Sigmoid colon (tissue), 7 donors: ENCODE results near the gene QARS1. TPM values are rescaled to one million over a fixed set of nuclear protein-coding genes. Genes with fewer than 3 reads are reported as not detected.

Source experiments
- DNase-seq: peaks from one replicate; pipeline ENCODE4 v3.0.0-alpha.2; 2019
- H3K27ac ChIP-seq, 4 donors: fragments of 200-600 bp; sonication (generic); one replicate each; pipeline ENCODE4 v1.5.1; 2016 to 2019; ENCODE audit warnings: mild to moderate bottlenecking in 1 of 4
- H3K27me3 ChIP-seq, 3 donors: fragments of 200-600 bp; sonication (generic); one replicate each; pipeline ENCODE4 v1.5.1; 2019; ENCODE audit warnings: mild to moderate bottlenecking in 1 of 3
- H3K36me3 ChIP-seq, 4 donors: fragments of 200-600 bp; sonication (generic); one replicate each; pipeline ENCODE4 v1.5.1; 2016 to 2019
- H3K4me1 ChIP-seq, 4 donors: fragments of 200-600 bp; sonication (generic); one replicate each; pipeline ENCODE4 v1.5.1; 2017 to 2019
- H3K4me3 ChIP-seq, 4 donors: fragments of 200-600 bp; sonication (generic); one replicate each; pipeline ENCODE4 v1.5.1; 2017 to 2019; ENCODE audit warnings: mild to moderate bottlenecking in 2 of 4, moderate library complexity in 1 of 4
- H3K9me3 ChIP-seq, 4 donors: fragments of 200-600 bp in 3 of 4; sonication (generic) in 3 of 4; one replicate each; pipeline versions ENCODE4 v1.5.1 to v1.6.1; 2013 to 2019
- EP300 ChIP-seq, 4 donors: sonication (generic); formaldehyde crosslinking; IDR thresholded peaks; one replicate each; pipeline ENCODE4 v1.6.1; 2017; ENCODE audit warnings: antibody characterized with exemption in 4 of 4
- POLR2A ChIP-seq, 2 donors: fragments of 450-650 bp; IDR thresholded peaks; one replicate each; pipeline ENCODE4 v1.6.1; 2016; ENCODE audit warnings: antibody characterized with exemption in 2 of 2, mild to moderate bottlenecking in 2 of 2, moderate library complexity in 2 of 2
- POLR2AphosphoS5 ChIP-seq, 4 donors: sonication (generic); formaldehyde crosslinking; IDR thresholded peaks; one replicate each; pipeline ENCODE4 v1.6.1; 2017; ENCODE audit warnings: antibody characterized with exemption in 4 of 4
- WGBS, 2 donors: extraction: QIAGEN DNeasy Blood & Tissue Kit; methylation state at CpG; one replicate each; pipeline ENCODE4 v1.1.7; 2013; 5-methylcytosine and 5-hydroxymethylcytosine counted together
- intact Hi-C: fragments of 100-400 bp; cut with DNase I; formaldehyde crosslinking; loops from one replicate; pipeline ENCODE4 v1.15.1; 2023
- polyA plus RNA-seq, 3 donors: library from polyadenylated mRNA; stranded (reverse); fragments of 200-250 nt; gene quantifications; one replicate each; pipeline ENCODE4 v1.2.3, GENCODE V29; 2013
- total RNA-seq, 4 donors: library from RNA; depleted of rRNA; stranded (reverse); fragments of >200 nt; gene quantifications; one replicate each; pipeline ENCODE4 v1.1.0, GENCODE V29; 2016
- TF ChIP-seq, protein P1 (sequence below), 4 experiments: fragments of 450-650 bp in 3 of 4; fragments of 200-600 bp in 1 of 4; IDR thresholded peaks; one replicate each; pipeline ENCODE4 v1.5.1; 2016 to 2019; ENCODE audit warnings: antibody characterized with exemption in 4 of 4, mild to moderate bottlenecking in 3 of 4, moderate library complexity in 2 of 4
- donor health status: healthy with polysubstance abuse.
- donor health status: Bipolar disorder and iron deficiency.
- donor health status: healthy.

Gene QARS1
- total and polyA plus RNA-seq, 7 donors: 158 to 363 (median 243) TPM

DNA sequence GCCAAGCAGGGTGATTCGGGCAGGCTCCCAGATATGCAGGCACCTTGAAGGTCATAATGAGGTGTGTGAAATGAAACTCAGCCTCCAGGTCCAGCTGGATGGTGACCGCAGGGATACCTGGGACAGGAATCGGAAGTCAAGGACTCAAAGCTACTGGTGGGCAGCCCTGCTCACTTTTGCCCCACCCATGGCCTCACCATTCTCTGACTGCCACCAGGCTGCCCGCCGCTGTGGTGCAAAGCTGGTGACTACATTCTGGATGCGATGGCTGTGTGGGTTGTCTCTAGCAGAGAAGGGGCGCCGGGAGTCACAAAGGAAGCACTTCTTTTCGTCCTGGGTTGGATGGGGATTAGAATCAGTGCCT is 27.5 kb upstream of the QARS1 start:
- intact Hi-C loops: loop anchor here (5.0 kb wide), 1 partner anchor 35 kb away; the partner anchor contains the start of gene CCDC71

DNA sequence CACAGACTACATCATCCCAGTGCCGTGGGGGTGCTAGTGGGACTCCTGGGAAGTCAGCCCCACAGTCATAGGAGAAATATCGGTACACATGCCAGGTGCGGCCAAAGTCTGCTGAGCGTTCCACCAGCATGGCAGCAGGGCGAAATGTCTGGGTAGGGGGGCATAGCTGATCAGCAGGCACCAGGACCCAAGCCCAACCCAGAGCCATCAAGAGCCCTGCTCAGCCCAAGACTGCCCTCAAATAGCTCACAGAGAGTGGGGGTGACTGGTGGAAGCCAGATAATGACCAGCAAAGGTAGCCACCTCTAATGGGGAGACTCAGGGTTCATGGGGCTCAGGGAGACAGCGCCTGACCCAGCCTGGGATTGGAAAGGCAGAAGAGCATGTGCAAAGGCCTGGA is 27.0 kb upstream of the QARS1 start:
- Histone ChIP-seq H3K36me3 (peaks cover 6 to 47% (median 14%) of the 10 kb centered on the region in 4 donors), H3K4me3 (peak overlapping the region; percentile 64 to 86 (median 69)), H3K27me3 (no peaks in the 10 kb centered on the region), H3K27ac (peak overlapping the region; percentile 87 to 97 (median 92)), H3K9me3 (no peaks in the 10 kb centered on the region), H3K4me1 (peaks cover 0 to 37% (median 33%) of the 10 kb centered on the region in 4 donors)
- intact Hi-C loops: loop anchor here (5.0 kb wide), 1 partner anchor 36 kb away; the partner anchor contains the start of gene CCDC71
- no peak for TF ChIP-seq POLR2A (IDR thresholded peaks at IDR 0.05)
- TF ChIP-seq POLR2AphosphoS5 (IDR thresholded peaks at IDR 0.05): no peak
- no peak for TF ChIP-seq EP300 (IDR thresholded peaks at IDR 0.05)
- TF ChIP-seq, protein P1, sequence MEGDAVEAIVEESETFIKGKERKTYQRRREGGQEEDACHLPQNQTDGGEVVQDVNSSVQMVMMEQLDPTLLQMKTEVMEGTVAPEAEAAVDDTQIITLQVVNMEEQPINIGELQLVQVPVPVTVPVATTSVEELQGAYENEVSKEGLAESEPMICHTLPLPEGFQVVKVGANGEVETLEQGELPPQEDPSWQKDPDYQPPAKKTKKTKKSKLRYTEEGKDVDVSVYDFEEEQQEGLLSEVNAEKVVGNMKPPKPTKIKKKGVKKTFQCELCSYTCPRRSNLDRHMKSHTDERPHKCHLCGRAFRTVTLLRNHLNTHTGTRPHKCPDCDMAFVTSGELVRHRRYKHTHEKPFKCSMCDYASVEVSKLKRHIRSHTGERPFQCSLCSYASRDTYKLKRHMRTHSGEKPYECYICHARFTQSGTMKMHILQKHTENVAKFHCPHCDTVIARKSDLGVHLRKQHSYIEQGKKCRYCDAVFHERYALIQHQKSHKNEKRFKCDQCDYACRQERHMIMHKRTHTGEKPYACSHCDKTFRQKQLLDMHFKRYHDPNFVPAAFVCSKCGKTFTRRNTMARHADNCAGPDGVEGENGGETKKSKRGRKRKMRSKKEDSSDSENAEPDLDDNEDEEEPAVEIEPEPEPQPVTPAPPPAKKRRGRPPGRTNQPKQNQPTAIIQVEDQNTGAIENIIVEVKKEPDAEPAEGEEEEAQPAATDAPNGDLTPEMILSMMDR (IDR thresholded peaks at IDR 0.05): no peak
- no peak for DNase-seq
- 94% methylated on average over 6 of the region's 6 CpGs for WGBS, 2 donors

More for the DNA sequence above, 27.5 kb upstream of the QARS1 start:
- Histone ChIP-seq H3K4me1 (peaks cover 0 to 37% (median 33%) of the 10 kb centered on the region in 4 donors), H3K36me3 (peaks cover 5 to 42% (median 13%) of the 10 kb centered on the region in 4 donors), H3K27ac (peak overlapping the region; percentile 87 to 97 (median 92)), H3K4me3 (peak overlapping the region; percentile 64 to 86 (median 69)), H3K9me3 (no peaks in the 10 kb centered on the region), H3K27me3 (no peaks in the 10 kb centered on the region)
- TF ChIP-seq POLR2A (IDR thresholded peaks at IDR 0.05) (no peak), EP300 (IDR thresholded peaks at IDR 0.05) (no peak)
- TF ChIP-seq, protein P1 (IDR thresholded peaks at IDR 0.05): no peak
- WGBS, 2 donors: 57 to 73% methylated on average over 9 of the region's 9 CpGs
- DNase-seq: no peak

DNA sequence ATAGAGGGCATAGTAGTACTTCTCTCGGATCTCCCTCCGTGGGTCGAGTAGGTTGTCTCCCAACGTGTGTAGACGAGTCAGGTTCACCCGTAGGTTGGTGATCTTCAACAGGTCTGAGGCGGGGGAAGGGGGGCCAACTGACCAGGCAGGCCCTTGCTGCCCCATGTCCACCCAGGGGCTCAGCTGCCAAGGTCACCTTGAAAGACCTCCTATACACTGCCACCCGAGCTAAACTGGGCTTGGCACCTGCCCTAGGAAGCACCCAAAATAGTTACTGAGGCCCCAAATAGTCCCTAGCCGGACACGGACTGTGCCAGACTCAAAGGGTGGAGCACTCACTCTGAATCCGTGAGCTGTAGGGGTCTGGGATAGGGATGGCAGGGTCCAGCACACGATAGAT is 26.5 kb upstream of the QARS1 start:
- TF ChIP-seq POLR2AphosphoS5 (IDR thresholded peaks at IDR 0.05) (no peak), EP300 (IDR thresholded peaks at IDR 0.05) (no peak), POLR2A (IDR thresholded peaks at IDR 0.05) (no peak)
- TF ChIP-seq, protein P1 (IDR thresholded peaks at IDR 0.05): no peak
- peak overlapping the region in 2 of 4 donors; percentile 66 to 72 for H3K4me3 ChIP-seq
- peaks cover 12 to 52% (median 18%) of the 10 kb centered on the region in 4 donors for H3K36me3 ChIP-seq
- H3K4me1 ChIP-seq: peaks cover 0 to 37% (median 33%) of the 10 kb centered on the region in 4 donors
- intact Hi-C loops: loop anchor here (5.0 kb wide), 1 partner anchor 36 kb away; the partner anchor contains the start of gene CCDC71
- 88 to 90% methylated on average over 12 of the region's 12 CpGs for WGBS, 2 donors
- DNase-seq: no peak
- H3K27me3 ChIP-seq: no peaks in the 10 kb centered on the region
- peak overlapping the region in 1 of 4 donors; percentile 97 for H3K27ac ChIP-seq
- no peaks in the 10 kb centered on the region for H3K9me3 ChIP-seq

DNA sequence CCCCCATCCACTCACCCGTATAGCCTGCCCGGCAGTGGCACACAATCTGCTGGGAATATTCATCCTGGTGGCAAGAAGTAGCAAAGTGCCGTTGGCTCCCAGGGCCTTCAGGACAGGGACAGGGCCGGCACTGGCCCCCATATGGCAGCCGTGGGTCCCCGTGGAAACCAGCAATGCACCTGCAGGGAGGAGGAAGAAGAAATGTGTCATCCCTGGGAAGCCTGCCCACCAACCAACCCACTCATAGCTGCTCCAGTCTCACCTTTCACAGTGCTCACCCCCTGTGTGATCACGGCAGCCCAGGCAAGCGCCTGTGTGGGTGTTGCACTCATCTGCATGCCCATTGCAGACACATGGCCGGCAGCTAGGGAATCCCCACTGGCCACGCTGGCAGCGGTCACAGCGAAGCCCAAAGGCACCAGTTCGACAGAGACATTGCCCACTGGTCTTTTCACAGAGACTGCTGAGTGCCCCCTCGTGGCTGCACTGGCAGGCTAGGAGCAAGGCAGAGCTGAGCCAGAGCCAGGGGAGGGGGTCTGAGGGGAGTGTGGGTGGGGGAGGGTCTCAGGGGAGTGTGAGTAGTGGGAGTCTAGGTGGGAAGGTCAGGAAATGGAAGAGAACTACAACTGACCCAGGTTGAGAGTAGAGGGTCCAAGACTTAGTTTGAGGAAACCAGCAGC is 20.6 kb upstream of the QARS1 start:
- Histone ChIP-seq H3K27me3 (no peaks in the 10 kb centered on the region), H3K36me3 (peaks cover 51 to 91% (median 60%) of the 10 kb centered on the region in 4 donors), H3K4me3 (no peak overlapping the region), H3K27ac (no peak overlapping the region), H3K4me1 (peaks cover 0 to 19% (median 9%) of the 10 kb centered on the region in 4 donors), H3K9me3 (no peaks in the 10 kb centered on the region)
- no peak for DNase-seq
- 85 to 87% methylated on average over 14 of the region's 14 CpGs for WGBS, 2 donors
- TF ChIP-seq POLR2AphosphoS5 (IDR thresholded peaks at IDR 0.05): no peak
- no peak for TF ChIP-seq POLR2A (IDR thresholded peaks at IDR 0.05)
- no peak for TF ChIP-seq EP300 (IDR thresholded peaks at IDR 0.05)
- TF ChIP-seq, protein P1 (IDR thresholded peaks at IDR 0.05): no peak
- intact Hi-C loops: no loop called here
